PC-9 (cell line): ENCODE results near the gene KIF21B.

ENCODE experiments used
- CTCF ChIP-seq: fragments of 200-600 bp; sonication (generic); conservative IDR thresholded peaks from 2 replicates; pipeline ENCODE4 v1.6.1; 2017; ENCODE audit warnings: mixed run types, antibody characterized with exemption, mild to moderate bottlenecking, moderate library complexity
- EZH2 ChIP-seq: fragments of 200-600 bp; sonication (generic); IDR thresholded peaks from 2 replicates; pipeline ENCODE4 v1.8.0; 2017; ENCODE audit warnings: antibody characterized with exemption, low read depth

GRCh38 chr1:200947059-200947566, 76.4 kb downstream of the KIF21B start:
- TF ChIP-seq CTCF, result no peak
- no peak for TF ChIP-seq EZH2
